Measurements from ENCODE around the gene PAOX. TPM values are rescaled to one million over a fixed set of nuclear protein-coding genes. Genes with fewer than 3 reads are reported as not detected.
"Not testable (repeated sequence)": the region's sequence is repeated elsewhere in the genome, so short reads cannot be mapped to it uniquely, and the experiment has no call there.

PAOX gene
- total RNA-seq, 5 donors from 2014 or later (not counting 1 experiment from before 2014, with no cell fraction given) = 4.3 to 20.0 (median 14.5) TPM

DNA sequence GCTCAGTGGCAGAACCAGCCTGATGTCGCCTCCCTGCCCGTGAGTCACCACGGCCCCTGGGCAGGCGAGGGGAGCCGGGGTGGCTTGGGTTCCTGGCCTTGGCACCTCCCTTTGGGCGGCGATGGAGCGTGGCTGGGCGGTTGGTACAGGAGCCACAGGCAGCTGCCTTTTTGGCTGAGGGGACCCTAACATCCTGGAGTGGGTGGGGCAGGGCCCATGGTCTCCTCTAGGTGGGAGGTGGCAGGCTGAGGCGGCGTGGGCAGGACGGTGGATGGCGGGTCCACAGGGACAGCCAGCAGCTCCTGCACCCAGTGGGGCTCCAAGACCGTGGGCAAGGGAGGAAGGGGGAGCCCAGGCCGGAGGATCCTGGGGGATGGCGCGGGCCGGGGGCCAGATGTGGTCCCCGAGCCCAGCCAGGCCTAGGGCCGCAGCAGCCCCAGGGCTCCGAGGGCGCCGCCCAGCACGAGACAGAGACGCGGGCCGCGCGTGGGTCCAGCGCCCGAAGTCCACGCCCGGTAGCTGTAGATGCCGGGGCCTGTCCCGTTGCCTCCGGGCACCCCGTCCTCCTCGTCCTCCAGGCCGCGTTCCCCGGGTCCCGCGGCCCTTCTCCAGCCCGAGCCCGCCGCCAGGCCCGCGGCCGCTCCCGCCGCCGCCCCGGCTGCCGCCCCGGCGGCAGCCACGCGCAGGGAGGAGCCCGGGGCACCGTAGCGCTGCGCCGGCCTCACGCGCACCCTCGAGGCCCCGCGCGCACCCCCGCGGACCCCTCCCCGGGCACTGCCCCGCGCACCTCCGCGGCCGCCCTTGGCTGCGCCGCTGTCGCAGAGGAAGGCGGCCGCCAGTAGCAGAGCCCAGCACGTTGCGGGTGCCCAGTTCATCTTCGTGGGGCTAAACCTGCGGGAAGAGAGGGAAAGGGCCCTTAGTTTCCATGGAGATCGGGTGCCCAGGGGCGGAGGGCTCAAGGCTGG lies 44.0 kb downstream of the PAOX start:
- Mint-ChIP-seq H3K36me3 (peaks cover 6% of the 10 kb centered on the region), H3K27ac (no peak overlapping the region), H3K27me3 (peaks cover 0 to 10% of the 10 kb centered on the region in 2 donors), H3K4me3 (peak overlapping the region in 2 of 3 donors; percentile 21 to 67), H3K9me3 (peaks cover 0 to under 1% (median 0%) of the 10 kb centered on the region in 3 donors), H3K4me1 (peaks cover 0 to 6% (median 0%) of the 10 kb centered on the region in 3 donors)
- Histone ChIP-seq H3K27ac (ENCODE audit: low read length) (no peak overlapping the region), H3K36me3 (ENCODE audit: control insufficient read depth in 2 of 2, extremely low read depth in 1 of 2, insufficient read depth in 1 of 2, low read length in 1 of 2) (peaks cover 0 to 13% of the 10 kb centered on the region in 2 donors), H3K4me3 (ENCODE audit: control insufficient read depth in 1 of 2, extremely low read depth in 1 of 2, low read length in 1 of 2) (no peak overlapping the region), H3K27me3 (replicated peaks in 1 of 2; ENCODE audit: control insufficient read depth in 2 of 2, extremely low read depth in 1 of 2, insufficient read depth in 2 of 2, low read length in 1 of 2) (peaks cover 0 to 23% of the 10 kb centered on the region in 2 experiments), H3K4me1 (ENCODE audit: control insufficient read depth in 1 of 2, extremely low read depth in 1 of 2, insufficient read depth in 2 of 2, low read length in 2 of 2) (peaks cover 0 to 8% of the 10 kb centered on the region in 2 experiments), H3K9me3 (no peaks in the 10 kb centered on the region)
- POLR2A ChIA-PET = no interaction called here
- WGBS (ENCODE audit: insufficient coverage) = 18% methylated on average over 82 of the region's 88 CpGs
- CTCF ChIA-PET = no interaction called here
- ATAC-seq (replicated peaks in 1 of 4) (peak; percentile 30 to 56 (median 48)), DNase-seq (no peak)

GRCh38 chr10:133424102-133424501 lies 45.0 kb downstream of the PAOX start:
- H3K4me1 ChIP-seq (ENCODE audit: control insufficient read depth in 1 of 2, extremely low read depth in 1 of 2, insufficient read depth in 2 of 2, low read length in 2 of 2); POLR2A ChIA-PET; H3K9me3 ChIP-seq; CTCF ChIA-PET; H3K9me3 Mint-ChIP-seq; H3K27ac Mint-ChIP-seq; H3K4me1 Mint-ChIP-seq; DNase-seq; H3K4me3 Mint-ChIP-seq; H3K36me3 Mint-ChIP-seq; H3K27ac ChIP-seq (ENCODE audit: low read length); H3K4me3 ChIP-seq (ENCODE audit: control insufficient read depth in 1 of 2, extremely low read depth in 1 of 2, low read length in 1 of 2): not testable (repeated sequence)
- peaks cover 0 to 12% of the 10 kb centered on the region in 2 donors for H3K27me3 Mint-ChIP-seq
- Histone ChIP-seq H3K36me3 (ENCODE audit: control insufficient read depth in 2 of 2, extremely low read depth in 1 of 2, insufficient read depth in 1 of 2, low read length in 1 of 2) (peaks cover 0 to 13% of the 10 kb centered on the region in 2 donors), H3K27me3 (replicated peaks in 1 of 2; ENCODE audit: control insufficient read depth in 2 of 2, extremely low read depth in 1 of 2, insufficient read depth in 2 of 2, low read length in 1 of 2) (peaks cover 0 to 23% of the 10 kb centered on the region in 2 experiments)
- peak in 3 of 4 experiments; percentile 8 to 30 (median 13) for ATAC-seq (replicated peaks in 1 of 4)
- no CpG with 5 or more reads among the region's 46 CpGs for WGBS (ENCODE audit: insufficient coverage)

DNA sequence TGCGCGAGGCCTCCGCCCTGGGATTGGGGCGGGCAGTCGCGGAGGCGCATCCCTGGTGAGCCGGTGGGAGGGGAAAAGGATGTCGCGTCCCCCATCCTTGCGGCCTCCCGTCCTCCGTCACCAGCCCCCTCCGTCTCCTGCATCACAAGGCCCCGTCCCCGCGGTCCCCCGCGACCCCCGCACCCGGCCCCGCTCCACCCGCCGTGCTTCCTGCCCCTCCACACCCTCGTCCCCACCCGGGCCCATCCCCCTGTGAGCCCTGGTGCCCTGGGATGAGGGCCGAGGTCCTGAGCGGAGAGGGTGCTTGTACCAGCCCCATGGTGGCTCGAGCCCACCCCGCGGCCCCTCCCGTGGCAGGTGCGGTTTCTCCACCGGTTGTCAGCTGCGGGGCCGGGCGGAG lies 45.5 kb downstream of the PAOX start, which contains the start of gene SPRN:
TSS of gene SPRN (minus strand) at position 25 of the 400 bp plus-strand sequence. CDS start 944 bp downstream, outside the sequence.
- Mint-ChIP-seq H3K27me3 (peaks cover 0 to 16% of the 10 kb centered on the region in 2 donors), H3K9me3 (peaks cover 0 to 12% (median 6%) of the 10 kb centered on the region in 3 donors), H3K4me3 (peak within 1 kb of the TSS in 2 of 3 donors; percentile 21 to 67)
- H3K27ac ChIP-seq (ENCODE audit: low read length); H3K36me3 Mint-ChIP-seq; H3K36me3 ChIP-seq (ENCODE audit: control insufficient read depth in 2 of 2, extremely low read depth in 1 of 2, insufficient read depth in 1 of 2, low read length in 1 of 2); H3K9me3 ChIP-seq; CTCF ChIA-PET; H3K4me3 ChIP-seq (ENCODE audit: control insufficient read depth in 1 of 2, extremely low read depth in 1 of 2, low read length in 1 of 2); H3K4me1 ChIP-seq (ENCODE audit: control insufficient read depth in 1 of 2, extremely low read depth in 1 of 2, insufficient read depth in 2 of 2, low read length in 2 of 2); H3K4me1 Mint-ChIP-seq; H3K27ac Mint-ChIP-seq; POLR2A ChIA-PET; DNase-seq: not testable (repeated sequence)
- H3K27me3 ChIP-seq (replicated peaks in 1 of 2; ENCODE audit: control insufficient read depth in 2 of 2, extremely low read depth in 1 of 2, insufficient read depth in 2 of 2, low read length in 1 of 2) = peaks cover 0 to 23% of the 10 kb centered on the region in 2 experiments
- no CpG with 5 or more reads among the region's 37 CpGs for WGBS (ENCODE audit: insufficient coverage)
- ATAC-seq (replicated peaks in 1 of 4) = peak in 2 of 4 experiments; percentile 14 to 20

DNA sequence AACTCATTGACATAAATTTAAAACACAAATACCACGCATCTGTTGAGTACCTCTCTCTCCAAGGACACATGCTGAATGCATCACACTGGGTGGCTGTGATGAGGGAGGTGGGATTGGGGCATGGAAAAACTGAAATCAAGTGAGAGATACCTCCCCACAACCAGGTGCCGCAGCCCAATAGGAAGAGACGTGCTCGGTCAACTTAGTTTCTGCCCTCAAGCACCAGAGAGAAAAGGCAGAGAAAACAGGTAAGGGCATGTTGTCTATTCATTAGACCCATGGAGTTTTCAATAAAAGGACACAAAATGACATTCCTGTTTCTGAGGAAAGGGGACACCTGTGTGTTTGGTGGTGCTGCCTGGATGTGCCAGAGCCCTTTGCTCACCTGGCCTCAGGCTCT lies 50.5 kb downstream of the PAOX start:
- H3K4me1 Mint-ChIP-seq; H3K9me3 ChIP-seq; DNase-seq; H3K27ac ChIP-seq (ENCODE audit: low read length); H3K4me3 ChIP-seq (ENCODE audit: control insufficient read depth in 1 of 2, extremely low read depth in 1 of 2, low read length in 1 of 2); H3K27me3 Mint-ChIP-seq; H3K36me3 Mint-ChIP-seq; ATAC-seq (replicated peaks in 1 of 4); H3K27me3 ChIP-seq (replicated peaks in 1 of 2; ENCODE audit: control insufficient read depth in 2 of 2, extremely low read depth in 1 of 2, insufficient read depth in 2 of 2, low read length in 1 of 2); POLR2A ChIA-PET; H3K4me3 Mint-ChIP-seq; H3K36me3 ChIP-seq (ENCODE audit: control insufficient read depth in 2 of 2, extremely low read depth in 1 of 2, insufficient read depth in 1 of 2, low read length in 1 of 2); H3K4me1 ChIP-seq (ENCODE audit: control insufficient read depth in 1 of 2, extremely low read depth in 1 of 2, insufficient read depth in 2 of 2, low read length in 2 of 2): not testable (repeated sequence)
- peak overlapping the region in 1 of 2 donors; percentile 20 for H3K27ac Mint-ChIP-seq
- CTCF ChIA-PET = interaction anchor here in 1 of 2 donors (0.7 kb wide), 1 partner anchor 33 kb away, joined by 6 read pairs; no protein-coding TSS in a partner anchor
- H3K9me3 Mint-ChIP-seq = peaks cover 0 to 12% (median 6%) of the 10 kb centered on the region in 3 donors
- no CpG with 5 or more reads among the region's 4 CpGs for WGBS (ENCODE audit: insufficient coverage)

DNA sequence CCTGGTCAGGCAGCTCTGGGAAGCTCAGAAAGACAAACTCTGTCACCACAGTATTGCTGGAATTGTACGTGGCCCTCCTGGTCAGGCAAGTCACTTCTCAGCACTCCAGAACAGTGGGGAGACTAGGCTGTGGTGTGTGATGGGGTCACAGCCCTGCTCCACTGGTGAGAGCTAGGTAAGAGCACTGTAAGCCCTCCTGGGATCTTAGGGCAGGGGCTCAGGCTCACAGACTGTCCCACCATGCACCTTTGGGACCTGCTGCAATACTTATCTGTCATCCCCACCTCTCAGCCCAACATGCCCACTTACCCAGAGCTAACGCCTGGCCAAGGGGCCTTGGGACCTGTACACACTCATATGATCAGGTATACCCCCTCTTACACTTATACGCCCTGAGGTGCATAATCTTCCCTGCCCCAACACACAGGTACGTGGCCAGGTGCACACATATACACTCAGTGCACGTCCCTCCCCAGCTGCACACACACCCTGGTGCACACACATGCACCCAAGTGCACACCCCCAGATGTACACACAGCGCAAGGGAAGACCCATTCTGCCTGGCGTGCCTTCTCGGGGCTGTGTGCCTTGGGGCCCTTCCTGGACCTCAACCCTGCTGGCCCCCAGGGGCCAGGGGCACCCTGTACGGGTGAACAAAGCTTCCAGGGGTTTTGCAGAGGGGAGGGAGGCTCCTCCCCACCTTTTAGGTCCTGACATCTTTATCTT lies 53.0 kb downstream of the PAOX start:
- H3K27ac ChIP-seq (ENCODE audit: low read length); POLR2A ChIA-PET; H3K9me3 ChIP-seq; H3K4me3 Mint-ChIP-seq; DNase-seq; H3K36me3 Mint-ChIP-seq; H3K27me3 ChIP-seq (replicated peaks in 1 of 2; ENCODE audit: control insufficient read depth in 2 of 2, extremely low read depth in 1 of 2, insufficient read depth in 2 of 2, low read length in 1 of 2); H3K36me3 ChIP-seq (ENCODE audit: control insufficient read depth in 2 of 2, extremely low read depth in 1 of 2, insufficient read depth in 1 of 2, low read length in 1 of 2); ATAC-seq (replicated peaks in 1 of 4); CTCF ChIA-PET; H3K4me3 ChIP-seq (ENCODE audit: control insufficient read depth in 1 of 2, extremely low read depth in 1 of 2, low read length in 1 of 2); H3K4me1 Mint-ChIP-seq; H3K27ac Mint-ChIP-seq; H3K4me1 ChIP-seq (ENCODE audit: control insufficient read depth in 1 of 2, extremely low read depth in 1 of 2, insufficient read depth in 2 of 2, low read length in 2 of 2): not testable (repeated sequence)
- H3K9me3 Mint-ChIP-seq = peaks cover 0 to 12% (median 6%) of the 10 kb centered on the region in 3 donors
- peaks cover 9 to 14% of the 10 kb centered on the region in 2 donors for H3K27me3 Mint-ChIP-seq
- WGBS (ENCODE audit: insufficient coverage) = no CpG with 5 or more reads among the region's 9 CpGs

DNA sequence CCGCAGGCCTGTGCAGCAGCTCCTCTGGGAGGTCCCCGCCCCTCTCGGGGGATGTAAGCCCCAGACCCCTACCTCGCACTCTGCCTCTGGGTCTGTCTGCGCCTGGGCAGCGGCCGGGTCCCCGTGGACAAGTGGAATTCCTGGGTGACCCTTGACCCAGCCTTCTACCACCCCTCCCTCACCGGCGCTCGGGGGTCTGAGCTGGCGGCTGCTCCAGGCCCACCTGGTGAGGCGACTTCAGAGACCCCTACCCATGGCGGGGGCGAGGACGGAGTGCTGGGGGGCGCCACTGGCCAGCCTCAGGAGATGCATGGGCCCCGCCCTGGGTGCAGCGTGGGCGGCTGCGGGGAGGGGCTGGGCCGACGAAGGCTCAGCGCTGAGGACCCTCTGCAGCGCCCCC lies 53.7 kb downstream of the PAOX start:
- H3K27me3 Mint-ChIP-seq = peaks cover 13 to 14% of the 10 kb centered on the region in 2 donors

More for the DNA sequence above, 53.7 kb downstream of the PAOX start:
- H3K4me1 Mint-ChIP-seq; H3K4me1 ChIP-seq (ENCODE audit: control insufficient read depth in 1 of 2, extremely low read depth in 1 of 2, insufficient read depth in 2 of 2, low read length in 2 of 2); DNase-seq; H3K9me3 ChIP-seq; H3K27ac Mint-ChIP-seq; POLR2A ChIA-PET; H3K27ac ChIP-seq (ENCODE audit: low read length); H3K27me3 ChIP-seq (replicated peaks in 1 of 2; ENCODE audit: control insufficient read depth in 2 of 2, extremely low read depth in 1 of 2, insufficient read depth in 2 of 2, low read length in 1 of 2); H3K4me3 Mint-ChIP-seq; H3K4me3 ChIP-seq (ENCODE audit: control insufficient read depth in 1 of 2, extremely low read depth in 1 of 2, low read length in 1 of 2); H3K36me3 ChIP-seq (ENCODE audit: control insufficient read depth in 2 of 2, extremely low read depth in 1 of 2, insufficient read depth in 1 of 2, low read length in 1 of 2); CTCF ChIA-PET; H3K36me3 Mint-ChIP-seq; ATAC-seq (replicated peaks in 1 of 4): not testable (repeated sequence)
- no CpG with 5 or more reads among the region's 25 CpGs for WGBS (ENCODE audit: insufficient coverage)
- peaks cover 0 to 12% (median 6%) of the 10 kb centered on the region in 3 donors for H3K9me3 Mint-ChIP-seq
